Measurements from ENCODE around the gene TEAD2.
"Not testable (repeated sequence)": the region's sequence is repeated elsewhere in the genome, so short reads cannot be mapped to it uniquely, and the experiment has no call there.

TEAD2 gene

DNA sequence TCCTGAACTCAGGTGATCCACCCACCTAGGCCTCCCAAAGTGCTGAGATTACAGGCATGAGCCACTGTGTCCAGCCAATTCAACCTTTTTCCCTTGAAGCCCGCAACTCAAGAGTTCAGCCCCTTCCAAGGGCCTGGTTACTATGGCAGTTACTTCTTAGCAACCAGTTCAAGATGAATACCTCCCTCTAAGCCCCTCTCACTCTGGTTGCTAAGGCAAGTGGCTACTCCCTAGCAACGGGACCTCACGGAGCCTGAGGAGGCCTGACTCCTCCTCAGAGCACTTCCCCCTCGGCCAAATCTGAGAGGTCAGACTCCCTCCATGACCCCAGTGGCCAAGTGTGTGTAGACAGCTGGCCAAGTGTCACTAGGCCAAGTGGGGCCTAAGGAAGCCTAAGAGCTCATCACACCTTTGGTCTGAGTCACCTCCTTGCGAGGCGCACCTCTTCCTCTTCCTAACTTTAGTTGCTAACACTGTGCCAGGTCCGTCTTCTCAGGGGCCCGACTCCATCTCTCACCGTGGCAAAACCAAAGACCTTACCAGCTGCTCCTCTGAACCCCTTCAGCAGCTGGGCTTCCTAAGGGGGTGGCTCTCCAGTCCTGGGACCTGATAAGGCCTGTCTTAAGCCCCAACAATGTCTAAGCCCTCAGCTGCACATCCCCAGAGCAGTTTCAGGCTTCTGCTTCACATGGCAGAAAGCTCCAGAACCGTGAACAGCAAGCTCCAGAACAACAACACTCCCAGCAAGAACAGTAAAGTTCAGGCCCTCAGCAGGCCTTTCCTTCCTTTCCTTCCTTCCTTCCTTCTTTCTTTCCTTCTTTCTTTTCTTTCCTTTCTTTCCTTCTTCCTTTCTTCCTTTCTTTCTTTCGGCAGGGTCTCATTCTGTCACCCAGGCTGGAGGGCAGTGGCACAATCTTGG lies 17.5 kb downstream of the TEAD2 start:
- no peak for DNase-seq

DNA sequence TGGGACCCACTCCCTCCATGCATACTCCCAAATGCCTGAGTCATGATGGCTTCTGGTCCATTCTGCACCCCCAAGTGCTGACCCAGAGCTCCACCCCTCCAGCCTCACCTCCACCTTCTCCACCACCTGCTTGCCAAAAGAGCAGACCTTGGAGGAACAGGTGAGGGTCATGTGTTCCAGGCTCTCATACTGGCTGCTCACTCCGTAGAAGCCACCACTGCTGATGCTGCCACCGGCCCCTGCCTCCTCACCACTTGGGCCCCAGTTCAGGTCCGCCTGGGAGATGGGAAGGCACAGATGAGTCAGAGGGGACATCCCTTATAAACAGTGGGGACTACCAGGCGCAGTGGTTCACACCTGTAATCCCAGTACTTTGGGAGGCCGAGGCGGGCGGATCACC lies 19.1 kb downstream of the TEAD2 start:
- no peak for DNase-seq

GRCh38 chr19:49342291-49342721 lies 19.9 kb downstream of the TEAD2 start:
- no peak for DNase-seq

- DNase-seq = no peak
Measured at GRCh38 chr19:49340865-49341718, 21.1 kb downstream of the TEAD2 start.

GRCh38 chr19:49340069-49340864 lies 21.9 kb downstream of the TEAD2 start:
- no peak for DNase-seq

- DNase-seq = no peak
Measured at GRCh38 chr19:49339301-49340068, 22.7 kb downstream of the TEAD2 start.

- no peak for DNase-seq
Measured at GRCh38 chr19:49338691-49339300, 23.4 kb downstream of the TEAD2 start.

DNA sequence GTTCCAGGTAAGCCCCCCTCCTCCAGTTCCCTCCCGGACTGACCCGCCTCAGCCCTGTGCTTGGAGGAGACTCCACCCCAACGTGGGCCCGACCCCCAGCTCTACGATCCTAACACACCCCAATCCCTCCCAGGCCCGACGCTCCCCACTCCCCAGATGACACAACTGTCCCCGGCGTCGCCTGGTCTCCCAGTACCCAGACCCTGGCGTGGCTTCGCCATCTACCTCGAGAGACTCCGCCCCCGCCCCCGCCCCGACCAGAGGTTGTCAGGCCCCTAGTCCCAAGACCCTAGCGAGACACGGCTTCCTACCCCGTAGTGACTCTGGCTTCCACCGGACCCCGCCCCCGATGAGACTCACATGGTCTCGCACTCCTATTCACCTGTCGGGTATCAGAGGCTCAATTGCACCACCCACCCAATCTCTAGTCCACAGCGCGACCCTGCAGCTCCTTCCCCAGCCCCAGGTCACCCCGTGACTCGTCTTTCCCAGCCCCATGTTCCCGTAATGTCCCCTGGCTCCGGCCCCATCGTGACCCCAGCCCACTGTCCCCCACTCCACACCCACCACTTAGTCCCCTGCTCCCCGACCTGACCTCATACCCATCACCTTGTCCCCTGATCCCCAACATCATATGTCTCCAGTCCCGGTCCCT lies 24.1 kb downstream of the TEAD2 start:
- no peak for DNase-seq

DNA sequence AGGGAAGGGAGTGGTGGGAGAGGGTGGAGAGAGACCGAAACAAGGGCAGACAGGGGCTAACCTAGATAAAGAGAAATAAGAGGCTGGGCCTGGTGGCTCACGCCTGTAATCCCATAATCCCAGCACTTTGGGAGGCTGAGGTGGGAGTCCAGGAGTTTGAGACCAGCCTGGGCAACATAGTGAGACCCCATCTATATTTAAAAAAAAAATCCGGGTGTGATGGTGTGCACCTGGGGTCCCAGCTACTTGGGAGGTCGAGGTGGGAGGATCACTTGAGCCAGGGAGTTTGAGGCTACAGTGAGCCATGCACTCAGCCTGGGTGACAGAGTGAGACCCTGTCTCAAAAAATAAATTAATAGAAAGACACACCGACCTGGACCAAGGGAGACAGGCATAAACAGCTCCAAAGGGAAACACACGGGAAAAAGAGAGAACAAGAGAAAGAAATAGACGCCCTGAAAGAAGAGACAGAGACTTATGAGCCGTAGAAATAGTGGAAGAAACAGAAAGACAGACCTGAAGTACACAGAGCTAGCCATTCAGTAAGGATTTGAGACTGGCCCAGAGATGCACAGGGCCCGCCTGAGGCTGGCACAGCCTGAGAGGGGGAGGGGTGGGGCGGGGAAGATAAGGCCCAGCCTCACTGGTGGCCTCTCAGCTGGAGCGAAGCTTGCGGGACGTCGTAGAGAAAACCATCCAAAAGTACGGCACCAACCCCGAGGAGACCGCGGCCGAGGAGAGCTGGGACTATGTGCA lies 24.8 kb downstream of the TEAD2 start:
- DNase-seq = no peak

DNA sequence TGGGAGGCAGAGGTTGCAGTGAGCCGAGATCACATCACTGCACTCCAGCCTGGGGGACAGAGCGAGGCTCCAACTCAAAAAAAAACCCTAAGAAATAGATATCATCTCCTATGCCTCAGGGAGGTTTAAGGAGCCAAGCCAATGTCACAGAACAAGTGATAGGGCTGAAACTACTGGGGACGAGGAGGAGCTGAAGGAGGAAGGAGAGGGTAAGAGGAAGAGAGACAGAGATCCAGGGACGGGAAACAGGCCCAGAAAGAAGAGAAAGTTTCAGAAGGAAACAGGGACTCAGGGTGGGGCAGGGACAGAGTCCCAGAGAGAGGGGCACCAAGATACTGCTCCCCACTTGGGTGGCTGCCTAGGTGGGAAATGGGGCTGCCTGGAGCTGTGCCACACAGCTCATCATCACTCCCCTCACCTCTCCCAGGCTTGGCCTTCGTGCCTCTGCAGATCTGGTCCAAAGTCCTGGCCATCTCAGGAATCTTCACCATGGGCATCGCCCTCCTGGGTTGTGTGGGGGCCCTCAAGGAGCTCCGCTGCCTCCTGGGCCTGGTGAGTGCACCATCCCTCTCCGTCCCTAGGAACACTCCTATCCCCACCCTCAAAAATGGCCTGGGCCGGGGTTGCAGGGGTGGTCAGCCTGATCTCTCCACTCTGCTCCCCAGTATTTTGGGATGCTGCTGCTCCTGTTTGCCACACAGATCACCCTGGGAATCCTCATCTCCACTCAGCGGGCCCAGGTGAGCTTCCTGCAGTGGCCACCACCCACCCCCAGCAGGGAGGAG lies 25.5 kb downstream of the TEAD2 start:
- DNase-seq = no peak

GRCh38 chr19:49335784-49336481 lies 26.3 kb downstream of the TEAD2 start:
- no peak for DNase-seq

- DNase-seq = no peak
Measured at GRCh38 chr19:49335071-49335783, 27.0 kb downstream of the TEAD2 start, which contains the start of gene CD37. CD37 (plus strand) TSS chr19:49335406; CDS start chr19:49335541, 135 bp downstream.

DNA sequence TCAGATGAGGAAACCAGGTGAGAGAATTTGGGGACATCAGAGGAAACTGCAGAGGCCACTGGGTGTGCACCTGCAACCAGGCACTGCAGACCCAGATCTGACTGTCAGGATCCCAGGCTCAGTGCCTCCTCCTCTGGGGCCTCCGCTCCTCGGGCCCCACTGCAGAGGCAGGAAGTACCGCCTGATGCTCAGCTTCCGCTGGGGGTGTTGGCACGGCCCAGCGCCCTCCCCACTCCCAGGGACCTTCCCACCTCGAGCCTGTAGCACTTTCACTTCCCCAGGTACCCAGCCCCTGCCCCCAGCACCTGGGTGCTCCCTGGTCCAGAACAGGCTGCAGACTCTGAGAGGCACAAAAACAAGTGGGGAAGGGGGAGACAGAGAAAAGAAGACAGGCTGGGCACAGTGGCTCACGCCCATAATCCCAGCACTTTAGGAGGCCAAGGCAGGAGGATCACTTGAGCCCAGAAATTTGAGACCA lies 28.4 kb downstream of the TEAD2 start:
- DNase-seq = no peak

- DNase-seq = no peak
Measured at GRCh38 chr19:49333418-49333805, 28.8 kb downstream of the TEAD2 start.

DNA sequence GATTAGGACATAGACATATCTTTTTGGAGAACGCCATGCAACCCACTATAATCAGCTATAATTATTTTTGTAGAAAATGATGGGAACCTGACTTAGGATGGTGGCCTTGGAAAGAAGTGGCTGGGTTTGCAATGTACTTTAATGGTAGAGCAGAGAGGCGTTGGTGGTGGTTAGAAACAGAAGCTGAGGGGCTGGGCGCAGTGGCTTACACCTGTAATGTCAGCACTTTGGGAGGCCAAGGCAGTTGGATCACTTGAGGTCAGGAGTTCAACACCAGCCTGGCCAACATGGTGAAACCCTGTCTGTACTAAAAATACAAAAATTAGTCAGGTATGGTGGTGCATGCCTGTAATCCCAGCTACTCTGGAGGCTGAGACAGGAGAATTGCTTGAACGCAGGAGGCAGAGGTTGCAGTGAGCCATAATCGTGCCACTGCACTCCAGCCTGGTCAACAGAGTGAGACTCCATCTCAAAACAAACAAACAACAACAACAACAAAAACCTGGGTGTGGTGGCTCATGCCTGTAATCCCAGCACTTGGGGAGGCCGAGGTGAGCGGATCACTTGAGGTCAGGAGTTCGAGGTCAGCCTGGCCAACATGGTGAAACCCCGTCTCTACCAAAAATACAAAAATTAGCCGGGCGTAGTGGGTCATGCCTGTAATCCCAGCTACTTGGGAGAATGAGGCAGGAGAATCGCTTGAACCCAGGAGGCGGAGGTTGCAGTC lies 29.4 kb downstream of the TEAD2 start:
- DNase-seq = not testable (repeated sequence)

GRCh38 chr19:49331616-49332055 lies 30.6 kb downstream of the TEAD2 start:
- no peak for DNase-seq

GRCh38 chr19:49331187-49331586 lies 31.0 kb downstream of the TEAD2 start:
- not testable (repeated sequence) for DNase-seq
